Brain microvascular endothelial cell (primary cell): ENCODE results near the gene MYOT.

Source experiments
- DNase-seq: peaks from one replicate; pipeline ENCODE4 v3.0.0-alpha.2; 2020
- H3K27ac ChIP-seq: fragments of 250-450 bp; sonication (Bioruptor Pico); 2 replicates; pipeline ENCODE4 v1.5.1; 2020; ENCODE audit warnings: mild to moderate bottlenecking, moderate library complexity
- H3K27me3 ChIP-seq: fragments of 250-450 bp; sonication (Bioruptor Pico); replicated peaks from 2 replicates; pipeline ENCODE4 v1.5.1; 2020; ENCODE audit warnings: mild to moderate bottlenecking
- H3K36me3 ChIP-seq: fragments of 250-450 bp; sonication (Bioruptor Pico); replicated peaks from 2 replicates; pipeline ENCODE4 v1.5.1; 2020; ENCODE audit warnings: mild to moderate bottlenecking
- H3K4me3 ChIP-seq: 2 replicates; pipeline ENCODE4 v1.5.1; 2011; ENCODE audit warnings: low read depth, mild to moderate bottlenecking, control low read depth, low read length, moderate library complexity
- CTCF ChIP-seq: IDR thresholded peaks from 2 replicates; pipeline ENCODE4 v1.5.1; 2011; ENCODE audit warnings: low read depth, mild to moderate bottlenecking, moderate library complexity, low read length, control low read depth, inconsistent platforms; ENCODE audit errors: missing control alignments
- in situ Hi-C: cut with HindIII; loops from 2 replicates; pipeline ENCODE4 v1.10.0; 2017; ENCODE audit warnings: low sequenced_read_pairs, low pct_ligation_motif_present

The MYOT gene

GRCh38 chr5:137826067-137826466 is 41.6 kb upstream of the MYOT start:
- TF ChIP-seq CTCF = no peak
- Histone ChIP-seq H3K27ac (no peak overlapping the region), H3K4me3 (no peak overlapping the region), H3K27me3 (no peaks in the 10 kb centered on the region), H3K36me3 (no peaks in the 10 kb centered on the region)
- in situ Hi-C loops = no loop called here
- no peak for DNase-seq

- H3K36me3 ChIP-seq = no peaks in the 10 kb centered on the region
- H3K27me3 ChIP-seq = no peaks in the 10 kb centered on the region
- no peak overlapping the region for H3K4me3 ChIP-seq
- no peak overlapping the region for H3K27ac ChIP-seq
- in situ Hi-C loops = no loop called here
- DNase-seq = no peak
- no peak for TF ChIP-seq CTCF
Measured at GRCh38 chr5:137828180-137828579, 39.5 kb upstream of the MYOT start.

- Histone ChIP-seq H3K27me3 (no peaks in the 10 kb centered on the region), H3K4me3 (no peak overlapping the region), H3K36me3 (no peaks in the 10 kb centered on the region), H3K27ac (no peak overlapping the region)
- DNase-seq = no peak
- in situ Hi-C loops = no loop called here
- no peak for TF ChIP-seq CTCF
Measured at GRCh38 chr5:137828664-137829063, 39.0 kb upstream of the MYOT start.

GRCh38 chr5:137831105-137831504 is 36.6 kb upstream of the MYOT start:
- no peak for TF ChIP-seq CTCF
- Histone ChIP-seq H3K27ac (no peak overlapping the region), H3K36me3 (no peaks in the 10 kb centered on the region), H3K27me3 (no peaks in the 10 kb centered on the region), H3K4me3 (no peak overlapping the region)
- in situ Hi-C loops = no loop called here
- DNase-seq = no peak

GRCh38 chr5:137831526-137831925 is 36.1 kb upstream of the MYOT start:
- H3K4me3 ChIP-seq = no peak overlapping the region
- DNase-seq = no peak
- no peaks in the 10 kb centered on the region for H3K36me3 ChIP-seq
- in situ Hi-C loops = no loop called here
- no peak overlapping the region for H3K27ac ChIP-seq
- H3K27me3 ChIP-seq = no peaks in the 10 kb centered on the region
- TF ChIP-seq CTCF = peak; percentile 3

- Histone ChIP-seq H3K27me3 (no peaks in the 10 kb centered on the region), H3K27ac (no peak overlapping the region), H3K36me3 (no peaks in the 10 kb centered on the region), H3K4me3 (no peak overlapping the region)
- no peak for DNase-seq
- no peak for TF ChIP-seq CTCF
- in situ Hi-C loops = no loop called here
Measured at GRCh38 chr5:137832416-137832815, 35.2 kb upstream of the MYOT start.
